Measurements from ENCODE around the gene PCBP3.
A peak's percentile ranks its signal among the peaks of the same experiment; 100 is the strongest.

DNA sequence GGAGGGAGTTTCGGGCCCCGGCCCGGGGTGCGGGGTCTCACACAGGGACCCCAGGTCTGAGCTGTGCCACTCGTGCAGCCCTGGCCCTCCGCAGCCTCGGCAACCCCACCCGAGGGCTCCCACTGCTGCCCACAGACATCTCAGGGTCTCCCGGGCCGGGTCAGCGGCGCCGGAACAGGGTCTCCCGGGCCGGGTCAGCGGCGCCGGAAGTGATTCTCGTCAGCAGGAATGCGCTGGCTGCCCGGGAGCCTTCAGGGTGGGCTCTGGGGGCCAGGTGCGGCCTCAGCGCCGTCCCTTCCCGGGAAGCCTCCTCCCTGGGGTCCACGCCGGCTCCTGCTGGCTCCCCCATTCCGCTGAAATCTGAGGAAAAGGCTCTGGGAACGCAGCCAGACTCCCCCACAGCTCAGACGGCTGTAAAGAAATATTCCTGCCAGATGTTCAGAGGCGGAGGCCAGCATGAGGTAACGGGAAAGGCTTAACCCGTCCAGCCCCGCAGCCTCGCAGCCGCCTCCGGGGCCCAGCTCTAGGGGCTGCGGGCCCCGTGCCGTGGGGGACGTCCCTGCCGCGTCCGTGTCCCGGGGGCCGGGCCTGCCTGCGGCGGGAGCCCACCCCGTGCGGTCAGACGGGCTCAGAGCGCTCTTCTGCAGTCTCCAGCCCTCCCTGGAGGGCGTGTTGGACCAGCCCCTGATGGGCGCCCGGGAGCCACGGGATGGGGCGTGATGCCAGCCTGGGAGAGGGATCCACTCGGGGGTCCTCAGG, 329.4 kb downstream of the PCBP3 start:
- peak in 1 of 2 donors; percentile 50 for TF ChIP-seq POLR2A (IDR thresholded peaks at IDR 0.05)
- TF ChIP-seq, protein P1, sequence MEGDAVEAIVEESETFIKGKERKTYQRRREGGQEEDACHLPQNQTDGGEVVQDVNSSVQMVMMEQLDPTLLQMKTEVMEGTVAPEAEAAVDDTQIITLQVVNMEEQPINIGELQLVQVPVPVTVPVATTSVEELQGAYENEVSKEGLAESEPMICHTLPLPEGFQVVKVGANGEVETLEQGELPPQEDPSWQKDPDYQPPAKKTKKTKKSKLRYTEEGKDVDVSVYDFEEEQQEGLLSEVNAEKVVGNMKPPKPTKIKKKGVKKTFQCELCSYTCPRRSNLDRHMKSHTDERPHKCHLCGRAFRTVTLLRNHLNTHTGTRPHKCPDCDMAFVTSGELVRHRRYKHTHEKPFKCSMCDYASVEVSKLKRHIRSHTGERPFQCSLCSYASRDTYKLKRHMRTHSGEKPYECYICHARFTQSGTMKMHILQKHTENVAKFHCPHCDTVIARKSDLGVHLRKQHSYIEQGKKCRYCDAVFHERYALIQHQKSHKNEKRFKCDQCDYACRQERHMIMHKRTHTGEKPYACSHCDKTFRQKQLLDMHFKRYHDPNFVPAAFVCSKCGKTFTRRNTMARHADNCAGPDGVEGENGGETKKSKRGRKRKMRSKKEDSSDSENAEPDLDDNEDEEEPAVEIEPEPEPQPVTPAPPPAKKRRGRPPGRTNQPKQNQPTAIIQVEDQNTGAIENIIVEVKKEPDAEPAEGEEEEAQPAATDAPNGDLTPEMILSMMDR (IDR thresholded peaks at IDR 0.05), result peak in 1 of 4 experiments; percentile 4
